Breast epithelium (tissue), 4 donors: ENCODE results near the gene PRKN. TPM values are rescaled to one million over a fixed set of nuclear protein-coding genes. Genes with fewer than 3 reads are reported as not detected.

Experiments
- DNase-seq, 2 donors: peaks; one replicate each; pipeline ENCODE4 v3.0.0-alpha.2; 2019; ENCODE audit warnings: low spot score in 2 of 2
- H3K27ac ChIP-seq, 2 donors: fragments of 200-600 bp; sonication (generic) in 1 of 2; one replicate each; pipeline ENCODE4 v1.5.1; 2016 to 2019; ENCODE audit warnings: mild to moderate bottlenecking in 1 of 2
- H3K27me3 ChIP-seq, 2 donors: fragments of 200-600 bp; sonication (generic) in 1 of 2; one replicate each; pipeline versions ENCODE4 v1.5.1 to v1.6.0; 2017 to 2019; ENCODE audit warnings: control low read depth in 1 of 2, mild to moderate bottlenecking in 1 of 2
- H3K36me3 ChIP-seq: fragments of 200-600 bp; one replicate; pipeline ENCODE4 v1.5.1; 2019
- H3K4me1 ChIP-seq, 2 donors: fragments of 200-600 bp; sonication (generic); one replicate each; pipeline ENCODE4 v1.5.1; 2016 to 2019; ENCODE audit warnings: control low read depth in 1 of 2
- H3K4me3 ChIP-seq, 3 donors: fragments of 200-600 bp; sonication (generic); 1 replicate in 2 of 3; 2 replicates in 1 of 3; pipeline ENCODE4 v1.5.1; 2016 to 2019; ENCODE audit warnings: mild to moderate bottlenecking in 3 of 3, moderate library complexity in 2 of 3
- H3K9me3 ChIP-seq, 2 donors: fragments of 200-600 bp; sonication (generic) in 1 of 2; one replicate each; pipeline ENCODE4 v1.5.1; 2016 to 2019; ENCODE audit warnings: control low read depth in 1 of 2
- CTCF ChIP-seq, 3 donors: fragments of 450-650 bp; IDR thresholded peaks; one replicate each; pipeline ENCODE4 v1.5.1; 2016 to 2017; ENCODE audit warnings: antibody characterized with exemption in 3 of 3, mild to moderate bottlenecking in 3 of 3, moderate library complexity in 3 of 3
- POLR2A ChIP-seq: fragments of 450-650 bp; IDR thresholded peaks from one replicate; pipeline ENCODE4 v1.6.1; 2016; ENCODE audit warnings: antibody characterized with exemption, mild to moderate bottlenecking, moderate library complexity
- POLR2AphosphoS5 ChIP-seq, 3 donors: sonication (generic); formaldehyde crosslinking; IDR thresholded peaks; one replicate each; pipeline ENCODE4 v1.6.1; 2017; ENCODE audit warnings: antibody characterized with exemption in 3 of 3
- intact Hi-C: fragments of 100-400 bp; cut with DNase I; formaldehyde crosslinking; loops from one replicate; pipeline ENCODE4 v1.15.1; 2023; ENCODE audit warnings: low total_unique reads
- total RNA-seq, 3 donors: library from RNA; depleted of rRNA; stranded (reverse); fragments of >200 nt; gene quantifications; one replicate each; pipeline ENCODE4 v1.1.0, GENCODE V29; 2016

PRKN gene
- total RNA-seq, 3 donors from 2014 or later, result 7.2 to 19.0 (median 11.2) TPM

GRCh38 chr6:162572240-162572639 lies 155.3 kb downstream of the PRKN start:
- TF ChIP-seq POLR2AphosphoS5 (IDR thresholded peaks at IDR 0.05) (no peak), CTCF (IDR thresholded peaks at IDR 0.05) (no peak), POLR2A (no peak)
- Histone ChIP-seq H3K27me3 (no peaks in the 10 kb centered on the region), H3K27ac (no peak overlapping the region), H3K36me3 (no peaks in the 10 kb centered on the region), H3K4me1 (no peaks in the 10 kb centered on the region), H3K4me3 (no peak overlapping the region), H3K9me3 (peaks cover 11% of the 10 kb centered on the region in 2 donors)
- no peak for DNase-seq
- intact Hi-C loops, result no loop called here

GRCh38 chr6:162568266-162568665 lies 159.3 kb downstream of the PRKN start:
- no peak overlapping the region for H3K27ac ChIP-seq
- H3K27me3 ChIP-seq, result no peaks in the 10 kb centered on the region
- no peaks in the 10 kb centered on the region for H3K36me3 ChIP-seq
- H3K4me1 ChIP-seq, result no peaks in the 10 kb centered on the region
- peaks cover 17 to 38% of the 10 kb centered on the region in 2 donors for H3K9me3 ChIP-seq
- H3K4me3 ChIP-seq, result no peak overlapping the region
- no peak for DNase-seq
- TF ChIP-seq POLR2AphosphoS5 (IDR thresholded peaks at IDR 0.05) (no peak), CTCF (IDR thresholded peaks at IDR 0.05) (no peak), POLR2A (no peak)
- intact Hi-C loops, result no loop called here

GRCh38 chr6:162562041-162562440 lies 165.5 kb downstream of the PRKN start:
- H3K9me3 ChIP-seq, result peaks cover 6 to 25% of the 10 kb centered on the region in 2 donors
- no peaks in the 10 kb centered on the region for H3K27me3 ChIP-seq
- H3K27ac ChIP-seq, result no peak overlapping the region
- H3K4me3 ChIP-seq, result no peak overlapping the region
- no peak for TF ChIP-seq POLR2A
- TF ChIP-seq CTCF (IDR thresholded peaks at IDR 0.05), result no peak
- TF ChIP-seq POLR2AphosphoS5 (IDR thresholded peaks at IDR 0.05), result no peak
- no peaks in the 10 kb centered on the region for H3K4me1 ChIP-seq
- H3K36me3 ChIP-seq, result no peaks in the 10 kb centered on the region
- intact Hi-C loops, result no loop called here
- no peak for DNase-seq

GRCh38 chr6:162560891-162561290 lies 166.7 kb downstream of the PRKN start:
- Histone ChIP-seq H3K4me3 (no peak overlapping the region), H3K36me3 (no peaks in the 10 kb centered on the region), H3K4me1 (no peaks in the 10 kb centered on the region), H3K27ac (no peak overlapping the region), H3K27me3 (no peaks in the 10 kb centered on the region), H3K9me3 (peaks cover 6 to 17% of the 10 kb centered on the region in 2 donors)
- TF ChIP-seq CTCF (IDR thresholded peaks at IDR 0.05) (no peak), POLR2AphosphoS5 (IDR thresholded peaks at IDR 0.05) (no peak), POLR2A (no peak)
- intact Hi-C loops, result no loop called here
- no peak for DNase-seq

- H3K4me1 ChIP-seq, result no peaks in the 10 kb centered on the region
- H3K4me3 ChIP-seq, result no peak overlapping the region
- TF ChIP-seq CTCF (IDR thresholded peaks at IDR 0.05), result no peak
- no peak for TF ChIP-seq POLR2AphosphoS5 (IDR thresholded peaks at IDR 0.05)
- no peak for TF ChIP-seq POLR2A
Measured at GRCh38 chr6:162554531-162554930, 173.0 kb downstream of the PRKN start.

More at GRCh38 chr6:162554531-162554930, 173.0 kb downstream of the PRKN start:
- H3K27ac ChIP-seq, result no peak overlapping the region
- intact Hi-C loops, result no loop called here
- DNase-seq, result no peak
- H3K27me3 ChIP-seq, result no peaks in the 10 kb centered on the region
- no peaks in the 10 kb centered on the region for H3K9me3 ChIP-seq
- no peaks in the 10 kb centered on the region for H3K36me3 ChIP-seq
